GM12891 (cell line): ENCODE measurements around the gene IFI27L2.

Experiments used
- POLR2A ChIP-seq: IDR thresholded peaks from 2 replicates; pipeline ENCODE4 v1.6.1; 2011; ENCODE audit warnings: low read depth, low read length, control low read depth
- POLR2AphosphoS5 ChIP-seq: IDR thresholded peaks from 2 replicates; pipeline ENCODE4 v1.6.1; 2011; ENCODE audit warnings: low read depth, low read length, control low read depth
- TAF1 ChIP-seq: IDR thresholded peaks from 2 replicates; pipeline ENCODE4 v1.6.1; 2011; ENCODE audit warnings: low read depth, low read length, control low read depth

- TF ChIP-seq POLR2AphosphoS5 (no peak), POLR2A (no peak), TAF1 (no peak)
These were observed 12.7 kb downstream of the IFI27L2 start for GRCh38 chr14:94116701-94117100.
